HCT116 (cell line): ENCODE data around the gene DHX16. TPM values are rescaled to one million over a fixed set of nuclear protein-coding genes. Genes with fewer than 3 reads are reported as not detected.

ENCODE experiments used
- ATAC-seq: fragments of 200-7000 bp; cut with Tn5 transposase; 2 replicates; pipeline ENCODE4 v1.9.1; 2020; ENCODE audit warnings: mild to moderate bottlenecking, moderate library complexity
- BruUV-seq: library from RNA; stranded (reverse); fragments of 400-500 nt; replicated peaks from 2 replicates; lab custom pipeline; 2021; lab: Mats Ljungman, UMichigan
- CTCF ChIA-PET: fragments of 300-600 bp; sonication (Branson Sonifier 250); formaldehyde crosslinking; loops from one replicate; lab custom pipeline; 2021; ENCODE audit warnings: antibody characterized with exemption; lab: Charles Lee
- POLR2A ChIA-PET: fragments of 300-600, 350-600 bp; sonication (Branson Sonifier 250); formaldehyde crosslinking; loops from one replicate; lab custom pipeline; 2021; ENCODE audit warnings: antibody characterized with exemption; lab: Charles Lee
- RAD21 ChIA-PET, 2 experiments: fragments of 300-600 bp; sonication (Branson Sonifier 250); formaldehyde crosslinking; loops; one replicate each; lab custom pipeline; 2023; ENCODE audit warnings: low total read pairs in 2 of 2; ENCODE audit not compliant: uncharacterized antibody in 2 of 2, unreplicated experiment in 2 of 2, low non-redundant PET in 1 of 2; lab: Charles Lee
- DNase-seq: peaks from one replicate; pipeline ENCODE4 v3.0.0-alpha.2; 2010; ENCODE audit warnings: low read depth, low spot score
- H2AFZ ChIP-seq: fragments of 200-600 bp; shearing (Covaris generic), sonication (generic); 2 replicates; pipeline ENCODE4 v1.6.1; 2017; ENCODE audit warnings: low read depth, mixed run types, mixed read lengths, antibody characterized with exemption, low read length; ENCODE audit not compliant: poor library complexity, severe bottlenecking
- H3K27ac ChIP-seq: 2 replicates; pipeline ENCODE4 v1.5.1; 2012; ENCODE audit warnings: low read depth, low read length
- H3K27me3 ChIP-seq: fragments of 200-600 bp; sonication (generic); 2 replicates; pipeline ENCODE4 v1.6.1; 2016; ENCODE audit warnings: mixed run types, low read length, mixed read lengths; ENCODE audit not compliant: insufficient read depth
- H3K36me3 ChIP-seq, 2 experiments: fragments of 200-500 bp in 1 of 2; fragments of 200-600 bp in 1 of 2; sonication (Bioruptor generic) in 1 of 2; sonication (generic) in 1 of 2; 2 replicates each; pipeline versions ENCODE4 v1.5.1 to v1.6.1; 2014 to 2016; ENCODE audit warnings: low read length in 2 of 2, inconsistent platforms in 1 of 2, mixed read lengths in 1 of 2, mixed run types in 1 of 2; ENCODE audit not compliant: insufficient read depth in 2 of 2, control insufficient read depth in 1 of 2
- H3K4me1 ChIP-seq, 2 experiments: fragments of 200-600 bp in 1 of 2; sonication (generic) in 1 of 2; 2 replicates each; pipeline versions ENCODE4 v1.5.1 to v1.6.1; 2012 to 2017; ENCODE audit warnings: low read length in 2 of 2, inconsistent platforms in 1 of 2, mild to moderate bottlenecking in 1 of 2, mixed read lengths in 1 of 2, mixed run types in 1 of 2, moderate library complexity in 1 of 2; ENCODE audit not compliant: insufficient read depth in 2 of 2, control insufficient read depth in 1 of 2
- H3K4me2 ChIP-seq: fragments of 200-600 bp; sonication (generic); 2 replicates; pipeline ENCODE4 v1.6.1; 2017; ENCODE audit warnings: mixed run types, low read length, mixed read lengths
- H3K4me3 ChIP-seq, 2 experiments: fragments of 200-600 bp in 1 of 2; sonication (generic) in 1 of 2; replicated peaks in 1 of 2; 2 replicates each; pipeline ENCODE4 v1.5.1; 2011 to 2016; ENCODE audit warnings: low read length in 2 of 2, control low read depth in 1 of 2, low read depth in 1 of 2, mild to moderate bottlenecking in 1 of 2, mixed read lengths in 1 of 2, mixed run types in 1 of 2
- H3K79me2 ChIP-seq: fragments of 200-600 bp; sonication (generic); 2 replicates; pipeline ENCODE4 v1.6.1; 2017; ENCODE audit warnings: mild to moderate bottlenecking, mixed run types, low read length, moderate library complexity, mixed read lengths; ENCODE audit not compliant: insufficient read depth
- H3K9ac ChIP-seq: fragments of 200-600 bp; sonication (generic); 2 replicates; pipeline ENCODE4 v1.6.1; 2016; ENCODE audit warnings: low read length, mixed read lengths
- H3K9me2 ChIP-seq: fragments of 200-600 bp; sonication (generic), shearing (Covaris generic); 2 replicates; pipeline ENCODE4 v1.6.1; 2017; ENCODE audit warnings: mixed run types, mild to moderate bottlenecking, moderate library complexity; ENCODE audit not compliant: insufficient read depth
- H3K9me3 ChIP-seq, 2 experiments: fragments of 200-500 bp in 1 of 2; fragments of 200-600 bp in 1 of 2; sonication (Bioruptor generic) in 1 of 2; sonication (generic) in 1 of 2; 2 replicates each; pipeline ENCODE4 v1.6.1; 2014 to 2017; ENCODE audit warnings: low read length in 2 of 2, mixed read lengths in 2 of 2, inconsistent platforms in 1 of 2, low read depth in 1 of 2, mild to moderate bottlenecking in 1 of 2, mixed run types in 1 of 2, moderate library complexity in 1 of 2; ENCODE audit not compliant: control insufficient read depth in 1 of 2, insufficient read depth in 1 of 2
- H4K20me1 ChIP-seq: fragments of 200-600 bp; sonication (generic), shearing (Covaris generic); 2 replicates; pipeline ENCODE4 v1.6.1; 2017; ENCODE audit warnings: mixed run types, mild to moderate bottlenecking, moderate library complexity; ENCODE audit not compliant: insufficient read depth
- CEBPB ChIP-seq: IDR thresholded peaks from 2 replicates; pipeline ENCODE4 v1.6.1; 2012; ENCODE audit warnings: low read depth
- EGR1 ChIP-seq: IDR thresholded peaks from 2 replicates; pipeline ENCODE4 v1.6.1; 2012; ENCODE audit warnings: low read depth
- EZH2 ChIP-seq: fragments of 200-600 bp; sonication (generic); IDR thresholded peaks from 2 replicates; pipeline ENCODE4 v1.6.1; 2017; ENCODE audit warnings: antibody characterized with exemption, mixed run types
- FOSL1 ChIP-seq: IDR thresholded peaks from 2 replicates; pipeline ENCODE4 v1.6.1; 2012; ENCODE audit warnings: low read depth
- MAX ChIP-seq: IDR thresholded peaks from 2 replicates; pipeline ENCODE4 v1.6.1; 2012
- SIN3A ChIP-seq: IDR thresholded peaks from 2 replicates; pipeline ENCODE4 v1.6.1; 2012; ENCODE audit warnings: low read depth
- TCF7L2 ChIP-seq: IDR thresholded peaks from 2 replicates; pipeline ENCODE4 v1.7.0; 2011; ENCODE audit warnings: borderline replicate concordance, inconsistent platforms; ENCODE audit not compliant: insufficient read depth, insufficient read length; ENCODE audit errors: extremely low read depth
- YY1 ChIP-seq: IDR thresholded peaks from 2 replicates; pipeline ENCODE4 v1.6.1; 2011; ENCODE audit warnings: low read length, low read depth, moderate library complexity, mild to moderate bottlenecking; ENCODE audit not compliant: insufficient replicate concordance; ENCODE audit errors: extremely low read depth
- ZNF274 ChIP-seq: fragments of 200-500 bp; sonication (Bioruptor generic); IDR thresholded peaks from 2 replicates; pipeline ENCODE4 v1.6.1; 2014; ENCODE audit warnings: mild to moderate bottlenecking, low read depth, low read length, inconsistent platforms
- intact Hi-C: fragments of 100-400 bp; cut with micrococcal nuclease; formaldehyde crosslinking; loops from 2 replicates; pipeline ENCODE4 v1.10.0; 2022
- total RNA-seq: library from RNA; stranded (reverse); gene quantifications from one replicate; pipeline ENCODE4 v1.2.1, GENCODE V29; 2021; ENCODE audit not compliant: unreplicated experiment
- TF ChIP-seq, protein P1 (sequence below): IDR thresholded peaks from 2 replicates; pipeline ENCODE4 v1.6.1; 2012
- TF ChIP-seq, protein P2 (sequence below), 3 experiments: fragments of 200-600 bp in 1 of 3; sonication (generic) in 1 of 3; IDR thresholded peaks in 2 of 3; conservative IDR thresholded peaks in 1 of 3; 2 replicates each; pipeline ENCODE4 v1.5.1; 2012 to 2017; ENCODE audit warnings: low read depth in 2 of 3, low read length in 2 of 3, antibody characterized with exemption in 1 of 3, borderline replicate concordance in 1 of 3, control low read depth in 1 of 3, mild to moderate bottlenecking in 1 of 3, mixed read lengths in 1 of 3, mixed run types in 1 of 3, moderate library complexity in 1 of 3; ENCODE audit not compliant: insufficient read depth in 1 of 3

Gene DHX16
- total RNA-seq, 1 experiment from 2014 or later, result 46.0 TPM

DNA sequence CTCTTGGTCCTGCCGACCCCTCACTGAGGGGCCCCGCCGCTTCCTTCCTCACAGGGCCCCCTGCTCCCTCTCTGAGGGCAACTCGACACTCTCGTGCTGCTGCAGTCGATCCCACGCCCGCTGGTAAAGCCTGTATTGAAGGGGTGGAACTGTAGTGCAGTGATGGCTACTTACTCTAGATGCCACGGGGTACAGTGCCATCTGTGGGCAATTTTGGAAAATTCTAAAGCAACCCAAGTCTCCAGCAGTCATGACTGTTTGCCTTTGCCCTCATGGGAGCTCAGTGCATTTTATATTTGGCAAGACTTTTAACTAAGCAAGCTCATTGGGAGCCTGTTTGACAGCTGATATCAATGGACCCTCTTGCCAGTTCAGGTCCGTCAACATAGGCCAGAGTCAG lies 32.3 kb downstream of the DHX16 start (continued):
- TF ChIP-seq, protein P1, sequence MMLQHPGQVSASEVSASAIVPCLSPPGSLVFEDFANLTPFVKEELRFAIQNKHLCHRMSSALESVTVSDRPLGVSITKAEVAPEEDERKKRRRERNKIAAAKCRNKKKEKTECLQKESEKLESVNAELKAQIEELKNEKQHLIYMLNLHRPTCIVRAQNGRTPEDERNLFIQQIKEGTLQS, result no peak
- TF ChIP-seq, protein P2, sequence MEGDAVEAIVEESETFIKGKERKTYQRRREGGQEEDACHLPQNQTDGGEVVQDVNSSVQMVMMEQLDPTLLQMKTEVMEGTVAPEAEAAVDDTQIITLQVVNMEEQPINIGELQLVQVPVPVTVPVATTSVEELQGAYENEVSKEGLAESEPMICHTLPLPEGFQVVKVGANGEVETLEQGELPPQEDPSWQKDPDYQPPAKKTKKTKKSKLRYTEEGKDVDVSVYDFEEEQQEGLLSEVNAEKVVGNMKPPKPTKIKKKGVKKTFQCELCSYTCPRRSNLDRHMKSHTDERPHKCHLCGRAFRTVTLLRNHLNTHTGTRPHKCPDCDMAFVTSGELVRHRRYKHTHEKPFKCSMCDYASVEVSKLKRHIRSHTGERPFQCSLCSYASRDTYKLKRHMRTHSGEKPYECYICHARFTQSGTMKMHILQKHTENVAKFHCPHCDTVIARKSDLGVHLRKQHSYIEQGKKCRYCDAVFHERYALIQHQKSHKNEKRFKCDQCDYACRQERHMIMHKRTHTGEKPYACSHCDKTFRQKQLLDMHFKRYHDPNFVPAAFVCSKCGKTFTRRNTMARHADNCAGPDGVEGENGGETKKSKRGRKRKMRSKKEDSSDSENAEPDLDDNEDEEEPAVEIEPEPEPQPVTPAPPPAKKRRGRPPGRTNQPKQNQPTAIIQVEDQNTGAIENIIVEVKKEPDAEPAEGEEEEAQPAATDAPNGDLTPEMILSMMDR (IDR thresholded peaks at IDR 0.05 in 2 of 3, conservative IDR thresholded peaks at IDR 0.05 in 1 of 3; ENCODE audit: borderline replicate concordance in 1 of 3, insufficient read depth in 1 of 3, low read depth in 2 of 3, low read length in 2 of 3), result no peak
- TF ChIP-seq SIN3A, result no peak
- TF ChIP-seq EZH2, result no peak
- no peak for TF ChIP-seq EGR1
- no peak for TF ChIP-seq MAX
- no peak for TF ChIP-seq FOSL1
- TF ChIP-seq CEBPB, result no peak
- TF ChIP-seq TCF7L2, result no peak

GRCh38 chr6:30635834-30636233 lies 37.0 kb downstream of the DHX16 start:
- H3K36me3 ChIP-seq, result peaks cover 5 to 18% of the 10 kb centered on the region in 2 experiments; a peak in 3 of 4 replicates
- peaks cover 0 to 2% of the 10 kb centered on the region in 2 experiments; a peak in 1 of 4 replicates for H3K4me1 ChIP-seq
- TF ChIP-seq FOSL1 (no peak), SIN3A (no peak), ZNF274 (no peak), EZH2 (no peak), YY1 (no peak)
- H3K4me2 ChIP-seq, result no peak overlapping the region
- CTCF ChIA-PET, result no interaction called here
- no TSS peak for BruUV-seq
- H3K9me3 ChIP-seq, result no peaks in the 10 kb centered on the region
- intact Hi-C loops, result no loop called here
- POLR2A ChIA-PET, result no interaction called here
- RAD21 ChIA-PET, result no interaction called here
- no peak overlapping the region for H3K27ac ChIP-seq
- H3K79me2 ChIP-seq, result no peaks in the 10 kb centered on the region
- no peak for ATAC-seq
- no peaks in the 10 kb centered on the region for H4K20me1 ChIP-seq
- no peaks in the 10 kb centered on the region for H3K9me2 ChIP-seq
- no peak overlapping the region for H2AFZ ChIP-seq
- H3K9ac ChIP-seq, result no peak overlapping the region
- DNase-seq, result no peak
- no peaks in the 10 kb centered on the region for H3K27me3 ChIP-seq
- no peak overlapping the region for H3K4me3 ChIP-seq
